GM18502 (cell line): Measurements from ENCODE around the gene KNTC1.
"Not testable (repeated sequence)": the region's sequence is repeated elsewhere in the genome, so short reads cannot be mapped to it uniquely, and the experiment has no call there.

ENCODE experiments used
- ATAC-seq: cut with Tn5 transposase; IDR thresholded peaks from one replicate; pipeline ENCODE4 v1.9.1; 2021; ENCODE audit warnings: mild to moderate bottlenecking; ENCODE audit not compliant: unreplicated experiment, poor library complexity

The KNTC1 gene

DNA sequence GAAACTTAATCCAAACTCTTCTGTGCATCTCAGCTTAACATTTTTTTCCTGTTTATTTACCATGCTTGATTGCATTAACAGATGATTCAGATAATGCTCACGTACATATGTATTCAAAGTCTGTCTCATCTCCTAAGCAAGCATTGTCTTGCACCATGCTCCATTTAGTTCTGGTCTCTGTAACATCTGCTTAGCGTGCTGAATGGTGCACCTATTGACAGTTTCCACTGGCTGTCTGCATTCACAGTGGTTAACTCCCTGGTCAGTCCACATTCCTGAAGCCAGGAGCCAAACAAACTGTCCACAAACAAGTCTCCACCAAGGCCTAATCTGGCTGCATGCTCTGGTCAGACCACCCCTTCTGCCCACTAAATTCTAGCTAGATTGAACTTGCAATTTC lies 83.9 kb downstream of the KNTC1 start:
- no peak for ATAC-seq

DNA sequence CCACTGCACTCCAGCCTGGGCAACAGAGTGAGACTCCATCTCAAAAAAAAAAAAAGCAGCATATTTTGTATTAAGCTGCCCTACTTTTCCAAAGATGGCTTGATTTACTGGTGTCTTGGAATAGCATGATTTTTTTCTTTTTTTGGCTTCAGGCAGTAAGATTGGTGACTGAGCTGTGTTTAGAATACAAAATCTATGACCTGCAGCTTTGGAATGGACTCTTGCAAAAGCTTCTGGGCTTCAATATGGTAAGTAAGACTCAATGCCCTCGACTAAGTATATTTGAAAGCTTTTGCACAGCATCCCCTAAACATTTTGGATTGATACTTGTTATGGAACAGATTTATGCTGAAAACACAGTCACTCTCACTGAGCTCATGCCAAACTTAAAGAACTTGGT lies 87.8 kb downstream of the KNTC1 start:
- ATAC-seq = no peak

DNA sequence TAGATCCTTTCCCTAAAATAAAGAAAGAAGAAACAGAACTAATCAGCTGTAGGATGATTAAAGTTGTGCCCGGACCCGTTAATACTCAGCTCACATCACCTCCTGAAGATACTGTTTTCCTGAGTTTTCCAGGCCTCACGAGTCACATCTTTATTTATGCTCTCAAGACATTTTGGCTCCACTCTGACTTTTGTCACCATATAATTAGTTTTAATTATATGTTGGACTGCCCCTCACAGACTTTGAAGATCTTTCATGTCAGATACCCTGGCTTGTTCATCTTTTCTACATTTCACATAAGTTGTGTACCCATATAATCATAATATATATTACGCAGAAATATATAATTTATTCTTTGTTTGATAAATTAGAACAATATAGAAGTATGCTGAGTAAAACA lies 88.7 kb downstream of the KNTC1 start:
- ATAC-seq = no peak

DNA sequence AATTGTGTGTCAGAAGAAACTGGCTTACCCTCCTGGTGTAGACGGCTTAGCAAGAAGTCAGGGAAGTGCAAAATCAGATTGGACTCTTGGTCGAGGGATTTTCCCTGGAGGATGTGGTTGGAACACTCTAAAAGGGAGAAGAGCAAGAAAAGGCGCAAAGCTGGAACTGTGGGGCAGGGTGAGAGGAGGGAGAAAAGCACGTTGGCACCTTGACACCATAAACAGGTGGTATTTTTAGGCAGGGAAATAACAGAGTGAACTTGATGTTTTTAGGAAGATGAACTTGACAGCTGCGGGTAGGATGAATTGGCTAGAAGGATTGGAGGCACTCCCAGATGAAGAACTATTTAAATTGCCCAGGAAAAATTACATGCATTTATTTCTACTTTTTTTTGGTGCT lies 108.4 kb downstream of the KNTC1 start:
- no peak for ATAC-seq

DNA sequence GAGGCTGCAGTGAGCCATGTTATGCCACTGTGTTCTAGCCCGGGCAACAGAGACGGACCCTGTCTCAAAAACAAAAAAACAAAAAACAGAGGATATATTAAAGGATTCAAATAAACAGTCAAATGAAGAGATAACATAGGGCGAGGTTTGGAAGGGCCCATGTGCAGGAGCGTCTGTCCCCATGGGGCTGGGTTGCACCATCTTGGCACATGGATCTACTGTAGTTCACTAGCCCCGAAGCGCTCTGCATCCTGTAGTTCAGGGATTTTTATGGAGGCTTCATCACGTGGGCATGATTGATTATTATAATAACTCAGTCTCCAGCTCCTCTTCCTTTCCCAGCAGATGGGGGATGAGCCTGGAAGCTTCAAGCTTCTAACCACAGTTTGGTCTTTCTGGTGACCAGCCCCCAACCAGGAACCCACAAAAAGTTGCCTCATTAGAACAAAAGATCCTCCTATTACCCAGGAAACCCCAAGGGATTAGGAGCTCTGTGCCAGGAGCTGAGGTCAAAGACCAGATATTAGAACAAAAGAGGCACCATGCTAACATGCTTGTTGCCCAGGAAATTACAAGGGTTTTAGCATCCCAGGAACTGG lies 116.3 kb downstream of the KNTC1 start:
- no peak for ATAC-seq

DNA sequence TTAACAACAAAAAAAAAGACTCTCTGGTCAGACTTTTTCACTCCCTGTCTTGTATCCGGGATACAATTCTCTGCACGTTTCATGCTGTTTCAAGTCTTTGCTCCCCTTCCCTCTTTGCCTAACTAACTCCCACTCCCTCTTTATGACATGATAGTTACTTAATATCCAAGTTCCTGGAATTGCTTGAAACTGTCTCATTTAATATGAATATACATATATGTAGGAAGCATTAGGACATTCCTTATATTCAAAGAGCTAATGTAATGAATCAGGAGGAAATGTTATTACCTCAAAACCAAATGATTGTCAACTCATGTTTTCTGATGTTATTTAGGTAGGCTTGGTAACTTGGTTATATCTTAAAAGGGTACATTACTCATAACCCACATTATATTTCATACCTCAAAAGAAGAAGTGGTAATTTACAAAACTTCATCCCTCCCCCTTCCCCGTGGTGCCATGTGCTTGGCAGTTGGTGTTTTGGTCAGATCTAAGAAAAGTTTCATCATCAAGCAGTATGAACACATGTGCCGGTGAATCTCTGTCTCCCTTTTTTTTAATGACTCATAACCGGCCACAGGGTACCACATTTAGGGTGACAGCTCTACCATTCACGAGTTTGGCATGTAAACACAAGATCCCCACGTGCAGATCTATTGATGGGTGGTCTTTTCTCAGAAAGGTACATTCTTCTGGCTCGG lies 119.6 kb downstream of the KNTC1 start:
- ATAC-seq = peak; percentile 96

DNA sequence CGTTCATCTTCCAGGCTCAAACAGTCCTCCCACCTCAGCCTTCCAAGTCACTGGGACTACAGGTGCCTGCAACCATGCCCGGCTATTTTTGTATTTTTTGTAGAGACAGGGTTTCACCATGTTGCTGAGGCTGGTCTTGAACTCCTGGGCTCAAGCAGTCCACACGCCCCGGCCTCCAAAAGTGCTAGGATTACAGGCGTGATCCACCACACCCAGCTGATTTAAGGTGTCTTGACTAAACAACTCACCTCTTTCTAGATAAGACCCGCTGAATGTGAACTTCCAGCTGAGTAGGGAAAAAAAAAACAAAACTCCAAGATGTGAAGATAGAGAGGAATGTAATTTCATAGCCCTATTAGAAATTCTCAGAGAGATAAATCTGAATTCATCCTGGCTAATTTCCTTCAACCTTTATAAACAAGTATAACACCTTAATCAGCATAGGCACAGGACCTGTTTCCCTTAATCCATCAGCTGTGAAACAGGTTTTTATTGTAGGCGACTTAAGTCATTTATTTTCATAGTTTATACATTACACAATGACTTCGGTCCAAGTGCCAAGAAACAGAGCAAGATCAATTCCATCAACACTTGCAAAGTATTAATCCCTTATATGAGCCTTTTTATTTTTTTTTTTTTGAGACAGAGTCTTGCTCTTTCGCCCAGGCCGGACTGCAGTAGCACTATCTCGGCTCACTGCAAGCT lies 124.6 kb downstream of the KNTC1 start:
- no peak for ATAC-seq

DNA sequence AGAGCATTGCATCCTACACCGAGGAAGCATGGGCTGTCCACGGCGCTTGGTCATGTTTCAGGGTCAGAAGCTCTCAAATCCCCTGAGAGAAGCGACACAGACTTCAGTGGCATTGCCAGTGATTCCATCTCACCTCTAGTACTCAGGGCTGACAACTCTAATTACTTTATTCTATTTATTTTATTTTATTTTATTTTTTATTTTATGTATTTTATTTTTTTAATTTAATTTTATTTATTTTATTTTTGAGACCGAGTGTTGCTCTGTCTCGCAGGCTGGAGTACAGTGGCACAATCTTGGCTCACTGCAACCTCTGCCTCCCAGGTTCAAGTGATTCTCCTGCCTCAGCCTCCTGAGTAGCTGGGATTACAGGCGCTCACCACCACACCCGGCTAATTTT lies 126.2 kb downstream of the KNTC1 start:
- not testable (repeated sequence) for ATAC-seq

DNA sequence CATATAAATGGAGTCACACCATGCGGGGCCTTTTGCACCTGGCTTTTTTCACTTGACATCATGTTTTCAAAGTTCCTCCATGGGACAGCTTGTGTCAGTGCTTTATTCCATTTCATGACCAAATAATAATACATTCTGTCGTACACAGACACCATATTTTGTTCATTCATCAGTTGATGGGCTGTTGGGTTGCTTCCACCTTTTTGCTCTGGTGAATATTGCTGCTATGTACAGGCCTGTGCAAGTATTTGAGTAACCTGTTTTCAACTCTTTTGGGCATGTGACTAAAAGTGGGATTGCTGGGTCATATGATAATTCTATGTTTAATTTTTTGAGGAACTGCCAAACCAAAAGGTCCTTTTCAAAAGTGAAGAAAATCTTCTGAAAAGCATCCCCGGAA lies 129.2 kb downstream of the KNTC1 start:
- no peak for ATAC-seq

DNA sequence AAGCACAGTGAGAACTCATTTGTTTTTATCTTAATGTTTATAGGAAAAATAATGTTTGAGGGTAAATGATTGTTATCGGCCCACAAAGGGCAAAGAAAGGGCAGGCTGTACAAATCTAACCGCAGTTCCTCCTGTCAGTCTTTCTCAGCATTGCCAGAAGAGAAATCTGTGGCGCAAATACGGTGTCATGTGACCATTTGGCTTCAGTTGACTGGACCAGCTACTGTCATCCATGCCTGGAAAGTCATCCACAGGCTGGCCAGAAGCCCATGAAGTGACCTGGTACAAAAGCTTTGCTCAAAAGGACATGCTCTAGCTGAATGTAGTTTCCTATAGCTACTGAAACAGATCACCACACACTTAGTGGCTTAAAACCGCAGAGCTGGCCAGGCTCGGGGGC lies 132.5 kb downstream of the KNTC1 start:
- ATAC-seq = no peak

DNA sequence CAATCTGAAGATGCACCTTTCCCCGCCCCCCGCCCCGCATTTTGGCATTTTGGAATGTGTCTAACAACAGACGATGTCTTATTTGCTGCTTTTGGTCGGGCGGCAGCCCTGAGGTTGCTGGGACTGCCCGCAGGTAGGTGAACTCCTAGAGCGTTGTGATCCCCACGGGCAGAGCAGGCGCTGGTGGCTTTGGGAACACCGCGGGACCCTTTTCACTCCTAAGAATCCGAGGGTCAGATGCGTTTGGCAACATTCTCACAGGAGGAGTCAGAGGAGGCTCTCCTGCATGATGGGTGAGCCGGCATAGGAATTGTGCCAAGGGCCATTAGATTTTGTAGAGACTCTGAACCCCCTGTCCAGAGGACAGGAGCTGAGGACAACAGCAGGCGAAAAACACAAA lies 134.2 kb downstream of the KNTC1 start:
- ATAC-seq = no peak

DNA sequence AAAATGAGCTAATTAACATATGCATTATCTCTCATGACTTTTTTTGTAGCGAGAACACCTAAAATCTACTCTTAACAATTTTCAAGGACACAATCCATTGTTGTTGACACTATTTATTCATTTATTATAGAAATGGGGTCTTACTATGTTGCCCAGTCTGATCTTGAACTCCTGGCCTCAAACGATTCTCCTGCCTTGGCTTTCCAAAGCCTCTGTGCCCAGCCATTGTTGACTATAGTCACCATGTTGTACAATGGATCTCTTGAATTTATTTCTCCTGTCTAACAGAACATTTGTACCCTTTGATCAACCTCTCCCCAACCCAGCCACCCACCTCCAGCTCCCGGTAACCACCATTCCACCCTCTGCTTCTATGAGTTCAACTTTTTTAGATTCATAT lies 134.9 kb downstream of the KNTC1 start:
- ATAC-seq = no peak

DNA sequence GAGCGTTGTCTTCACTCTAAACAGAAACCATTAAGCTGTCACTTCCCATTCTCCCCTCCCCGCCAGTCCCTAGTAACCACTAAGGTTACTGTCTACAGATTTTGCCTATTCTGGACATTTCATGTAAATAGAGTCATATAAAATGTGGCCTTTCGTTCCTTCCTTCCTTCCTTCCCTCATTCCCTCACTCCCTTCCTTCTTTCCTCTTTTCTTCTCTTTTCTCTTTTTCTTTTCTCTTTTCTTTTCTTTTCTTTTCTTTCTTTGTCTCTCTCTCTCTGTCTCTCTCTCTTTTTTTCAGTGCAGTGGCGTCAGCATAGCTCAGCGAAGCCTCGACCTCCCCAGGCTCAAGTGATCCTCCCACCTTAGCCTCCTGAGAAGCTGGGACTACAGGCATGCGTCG lies 138.3 kb downstream of the KNTC1 start:
- no peak for ATAC-seq

DNA sequence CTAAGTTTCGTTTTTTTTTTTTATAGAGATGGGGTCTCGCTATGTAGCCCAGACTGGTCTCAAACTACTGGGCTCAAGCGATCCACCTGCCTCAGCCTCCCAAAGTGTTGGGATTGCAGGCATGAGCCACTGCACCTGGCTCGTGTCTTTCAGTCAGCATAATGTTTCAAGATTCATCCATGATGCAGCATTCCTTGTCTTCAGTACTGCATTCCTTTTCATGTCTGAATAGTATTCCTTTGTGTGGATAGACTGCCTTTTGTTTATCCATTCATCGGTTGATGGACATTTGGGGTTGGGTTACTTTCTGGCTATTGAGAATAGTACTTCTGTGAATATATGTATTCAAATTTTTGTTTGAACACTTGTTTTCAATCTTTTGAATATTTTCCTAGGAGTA lies 138.7 kb downstream of the KNTC1 start:
- no peak for ATAC-seq

DNA sequence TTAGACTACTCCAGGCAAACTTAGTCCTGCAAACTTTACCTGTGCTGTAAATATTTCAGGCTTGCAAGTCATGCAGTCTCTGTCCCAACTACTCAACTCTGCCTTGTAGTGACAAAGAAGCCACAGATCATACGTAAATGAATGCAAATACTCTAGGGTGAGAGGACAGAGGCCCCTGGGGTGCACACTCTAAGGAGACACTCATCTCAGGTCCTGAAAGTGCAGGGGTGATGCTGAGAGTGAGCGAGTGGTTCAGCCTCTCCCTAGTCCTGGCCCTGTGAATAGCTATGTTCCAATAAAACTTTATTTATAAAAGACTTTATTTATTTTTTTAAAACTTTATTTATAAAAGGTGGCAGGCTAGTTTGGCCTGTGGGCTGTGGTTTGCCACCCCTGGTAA lies 141.2 kb downstream of the KNTC1 start:
- no peak for ATAC-seq

DNA sequence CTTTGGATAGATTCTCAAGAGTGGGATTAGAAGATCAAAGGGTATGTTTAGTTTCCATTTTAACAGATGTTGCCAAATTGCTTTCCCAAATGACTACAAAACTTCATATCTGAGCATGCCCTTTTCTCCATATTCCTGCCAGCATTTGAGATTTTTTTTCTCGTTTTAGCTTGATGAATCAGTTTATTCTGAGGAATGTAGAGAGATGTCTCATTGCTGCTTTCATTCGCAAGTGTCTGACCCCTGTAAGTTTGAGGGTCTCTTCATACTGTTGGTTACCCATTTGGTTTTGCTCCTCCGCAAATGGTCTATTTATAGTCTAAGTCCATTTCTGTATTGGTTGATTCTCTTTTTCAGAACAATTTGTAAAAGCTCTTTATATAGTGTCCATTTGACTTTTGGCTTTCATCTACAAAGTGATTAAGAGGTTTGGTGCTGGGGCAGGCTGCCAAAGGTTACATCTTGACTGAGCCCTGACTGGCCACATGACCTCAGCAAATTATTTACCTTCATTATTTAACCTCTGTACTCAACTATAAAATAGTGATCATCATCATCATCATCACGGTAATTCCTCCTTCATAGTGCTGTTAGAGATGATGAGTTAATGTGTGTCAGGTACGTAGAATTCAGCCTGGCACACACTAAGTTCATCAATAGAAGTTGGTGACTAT lies 142.5 kb downstream of the KNTC1 start:
- no peak for ATAC-seq

DNA sequence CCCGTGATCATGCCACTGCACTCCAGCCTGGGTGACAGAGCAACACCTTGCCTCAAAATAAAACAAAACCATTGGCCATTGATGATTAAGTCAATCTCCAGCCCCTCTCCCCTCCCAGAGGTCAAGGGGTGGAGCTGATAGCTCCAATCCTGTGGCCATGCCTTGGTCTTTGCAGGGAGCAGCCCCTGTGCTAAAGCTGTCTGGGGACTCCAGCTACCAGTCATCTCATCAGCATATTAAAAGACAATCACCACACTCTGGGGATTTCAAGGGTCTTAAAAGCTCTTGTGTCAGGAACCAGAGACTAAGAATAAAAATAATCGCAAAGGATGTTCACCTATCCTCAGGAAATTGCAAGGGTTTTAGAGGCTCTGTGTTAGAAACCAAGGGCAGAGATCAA lies 145.5 kb downstream of the KNTC1 start:
- no peak for ATAC-seq
